WTC11 (cell line): ENCODE measurements around the gene CD163. TPM values are rescaled to one million over a fixed set of nuclear protein-coding genes. Genes with fewer than 3 reads are reported as not detected.

Source experiments
- ATAC-seq: fragments of 200-7000 bp; cut with Tn5 transposase; 2 replicates; pipeline ENCODE4 v1.10.0; 2021; ENCODE audit warnings: mild to moderate bottlenecking, moderate library complexity
- CTCF ChIA-PET: fragments of 300-600 bp; sonication (Branson Sonifier 250); formaldehyde crosslinking; loops from one replicate; lab custom pipeline; 2021; ENCODE audit warnings: antibody characterized with exemption; lab: Charles Lee
- POLR2A ChIA-PET: fragments of 350-600 bp; sonication (Branson Sonifier 250); formaldehyde crosslinking; loops from one replicate; lab custom pipeline; 2021; ENCODE audit warnings: antibody characterized with exemption; lab: Charles Lee
- DNase-seq: peaks from one replicate; pipeline ENCODE4 v3.0.0; 2021; ENCODE audit warnings: low spot score
- H3K27ac Mint-ChIP-seq: 2 replicates; pipeline ENCODE4 v1.8.0; 2021; ENCODE audit warnings: mixed read lengths
- H3K27me3 Mint-ChIP-seq: 2 replicates; pipeline ENCODE4 v1.8.0; 2021; ENCODE audit warnings: low read depth, mild to moderate bottlenecking, moderate library complexity, mixed read lengths
- H3K36me3 Mint-ChIP-seq: 2 replicates; pipeline ENCODE4 v1.8.0; 2021; ENCODE audit warnings: mixed read lengths
- H3K4me1 Mint-ChIP-seq: 2 replicates; pipeline ENCODE4 v1.8.0; 2022; ENCODE audit warnings: mixed read lengths
- H3K4me3 Mint-ChIP-seq: 2 replicates; pipeline ENCODE4 v1.8.0; 2021; ENCODE audit warnings: mild to moderate bottlenecking, moderate library complexity, mixed read lengths
- H3K9me3 Mint-ChIP-seq: 2 replicates; pipeline ENCODE4 v1.8.0; 2021; ENCODE audit warnings: mixed read lengths
- ATF1 ChIP-seq: sonication (generic); formaldehyde crosslinking; IDR thresholded peaks from 2 replicates; pipeline ENCODE4 v1.8.1; 2023; ENCODE audit warnings: mild to moderate bottlenecking, moderate library complexity, missing genetic modification reagents
- GRHL2 ChIP-seq: fragments of 250-450 bp; sonication (Bioruptor Pico); IDR thresholded peaks from 2 replicates; pipeline ENCODE4 v1.8.0; 2022; ENCODE audit warnings: mild to moderate bottlenecking, moderate library complexity; ENCODE audit not compliant: insufficient replicate concordance, severe bottlenecking
- GTF2I ChIP-seq: fragments of 250-450 bp; sonication (Bioruptor Pico); conservative IDR thresholded peaks from 2 replicates; pipeline ENCODE4 v1.4.0; 2021; ENCODE audit warnings: mild to moderate bottlenecking
- KAT7 ChIP-seq: sonication (generic); formaldehyde crosslinking; IDR thresholded peaks from 2 replicates; pipeline ENCODE4 v1.8.1; 2023; ENCODE audit warnings: missing genetic modification reagents, mild to moderate bottlenecking, borderline replicate concordance
- NFATC4 ChIP-seq: fragments of 250-450 bp; sonication (Bioruptor Pico); IDR thresholded peaks from 2 replicates; pipeline ENCODE4 v1.9.0; 2021; ENCODE audit warnings: mild to moderate bottlenecking
- NR1H2 ChIP-seq: sonication (generic); formaldehyde crosslinking; IDR thresholded peaks from 2 replicates; pipeline ENCODE4 v1.9.0; 2021; ENCODE audit warnings: mild to moderate bottlenecking, moderate library complexity, missing genetic modification reagents
- NR2C2 ChIP-seq: sonication (generic); formaldehyde crosslinking; IDR thresholded peaks from 2 replicates; pipeline ENCODE4 v1.8.0; 2022; ENCODE audit warnings: mild to moderate bottlenecking, missing genetic modification reagents
- NR3C1 ChIP-seq: sonication (generic); formaldehyde crosslinking; conservative IDR thresholded peaks from 2 replicates; pipeline ENCODE4 v1.8.1; 2023; ENCODE audit warnings: low read depth, mild to moderate bottlenecking, missing genetic modification reagents
- RORB ChIP-seq: fragments of 250-450 bp; sonication (Bioruptor Pico); IDR thresholded peaks from 2 replicates; pipeline ENCODE4 v1.9.0; 2021; ENCODE audit warnings: mild to moderate bottlenecking
- TCF7 ChIP-seq: sonication (generic); formaldehyde crosslinking; IDR thresholded peaks from 2 replicates; pipeline ENCODE4 v1.8.0; 2022; ENCODE audit warnings: mild to moderate bottlenecking, low read depth, missing genetic modification reagents, moderate library complexity
- ZNF121 ChIP-seq: sonication (generic); formaldehyde crosslinking; IDR thresholded peaks from 2 replicates; pipeline ENCODE4 v1.8.0; 2023; ENCODE audit warnings: missing genetic modification reagents
- total RNA-seq: library from RNA; stranded (reverse); gene quantifications from 3 replicates; pipeline ENCODE4 v1.2.3, GENCODE V29; 2021
- TF ChIP-seq, protein P1 (sequence below): fragments of 250-450 bp; sonication (Bioruptor Pico); IDR thresholded peaks from 2 replicates; pipeline ENCODE4 v2.1.2; 2022; ENCODE audit warnings: mild to moderate bottlenecking, moderate library complexity
- TF ChIP-seq, protein P2 (sequence below): sonication (generic); formaldehyde crosslinking; conservative IDR thresholded peaks from 2 replicates; pipeline ENCODE4 v1.8.1; 2022; ENCODE audit warnings: mild to moderate bottlenecking, missing genetic modification reagents
- TF ChIP-seq, protein P3 (sequence below): sonication (generic); formaldehyde crosslinking; IDR thresholded peaks from 2 replicates; pipeline ENCODE4 v1.8.1; 2023; ENCODE audit warnings: mild to moderate bottlenecking, missing genetic modification reagents
- TF ChIP-seq, protein P4 (sequence below): sonication (generic); formaldehyde crosslinking; IDR thresholded peaks from 2 replicates; pipeline ENCODE4 v1.8.1; 2023; ENCODE audit warnings: mild to moderate bottlenecking, missing genetic modification reagents, borderline replicate concordance
- TF ChIP-seq, protein P5 (sequence below): fragments of 250-450 bp; sonication (Bioruptor Pico); IDR thresholded peaks from 2 replicates; pipeline ENCODE4 v1.8.0; 2021; ENCODE audit warnings: mild to moderate bottlenecking
- TF ChIP-seq, protein P6 (sequence below): sonication (generic); formaldehyde crosslinking; IDR thresholded peaks from 2 replicates; pipeline ENCODE4 v1.8.1; 2022; ENCODE audit warnings: mild to moderate bottlenecking, moderate library complexity, missing genetic modification reagents
- TF ChIP-seq, protein P7 (sequence below): fragments of 250-450 bp; sonication (Bioruptor Pico); IDR thresholded peaks from 2 replicates; pipeline ENCODE4 v1.9.0; 2021; ENCODE audit warnings: mild to moderate bottlenecking, borderline replicate concordance

Gene CD163
- total RNA-seq, 1 experiment from 2014 or later: 0.77 TPM

DNA sequence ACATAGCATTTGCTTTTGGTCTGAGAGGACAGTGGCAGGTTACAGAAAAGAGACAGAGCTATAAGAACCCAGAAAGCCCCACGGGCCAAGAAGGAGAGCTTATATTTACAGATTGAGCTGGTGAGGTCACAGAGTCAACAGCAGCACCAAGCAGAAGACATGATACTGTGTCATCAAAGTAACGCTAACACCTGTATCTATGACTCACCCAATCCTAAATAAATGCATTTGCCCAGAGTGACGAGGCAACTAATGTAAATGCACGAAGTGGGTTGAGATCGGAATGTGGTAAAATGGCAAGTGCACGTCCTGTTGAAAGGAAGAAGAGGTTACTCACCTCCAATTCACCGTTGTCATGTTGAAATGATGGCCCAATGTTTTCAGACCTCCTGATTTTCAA is 52.9 kb downstream of the CD163 start:
- ChIA-PET CTCF (no interaction called here), POLR2A (no interaction called here)
- no peaks in the 10 kb centered on the region; the same call in 1 of the 2 replicates for H3K27me3 Mint-ChIP-seq
- DNase-seq: no peak
- ATAC-seq: no peak
- no peak for TF ChIP-seq RORB (CRISPR knock-in tag)
- TF ChIP-seq KAT7 (CRISPR knock-in tag): no peak
- TF ChIP-seq, protein P1, sequence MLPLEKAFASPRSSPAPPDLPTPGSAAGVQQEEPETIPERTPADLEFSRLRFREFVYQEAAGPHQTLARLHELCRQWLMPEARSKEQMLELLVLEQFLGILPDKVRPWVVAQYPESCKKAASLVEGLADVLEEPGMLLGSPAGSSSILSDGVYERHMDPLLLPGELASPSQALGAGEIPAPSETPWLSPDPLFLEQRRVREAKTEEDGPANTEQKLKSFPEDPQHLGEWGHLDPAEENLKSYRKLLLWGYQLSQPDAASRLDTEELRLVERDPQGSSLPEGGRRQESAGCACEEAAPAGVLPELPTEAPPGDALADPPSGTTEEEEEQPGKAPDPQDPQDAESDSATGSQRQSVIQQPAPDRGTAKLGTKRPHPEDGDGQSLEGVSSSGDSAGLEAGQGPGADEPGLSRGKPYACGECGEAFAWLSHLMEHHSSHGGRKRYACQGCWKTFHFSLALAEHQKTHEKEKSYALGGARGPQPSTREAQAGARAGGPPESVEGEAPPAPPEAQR (CRISPR knock-in tag): no peak
- no peak for TF ChIP-seq TCF7
- TF ChIP-seq, protein P2, sequence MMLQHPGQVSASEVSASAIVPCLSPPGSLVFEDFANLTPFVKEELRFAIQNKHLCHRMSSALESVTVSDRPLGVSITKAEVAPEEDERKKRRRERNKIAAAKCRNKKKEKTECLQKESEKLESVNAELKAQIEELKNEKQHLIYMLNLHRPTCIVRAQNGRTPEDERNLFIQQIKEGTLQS (CRISPR knock-in tag): no peak
- TF ChIP-seq GTF2I (CRISPR knock-in tag): no peak
- TF ChIP-seq, protein P3, sequence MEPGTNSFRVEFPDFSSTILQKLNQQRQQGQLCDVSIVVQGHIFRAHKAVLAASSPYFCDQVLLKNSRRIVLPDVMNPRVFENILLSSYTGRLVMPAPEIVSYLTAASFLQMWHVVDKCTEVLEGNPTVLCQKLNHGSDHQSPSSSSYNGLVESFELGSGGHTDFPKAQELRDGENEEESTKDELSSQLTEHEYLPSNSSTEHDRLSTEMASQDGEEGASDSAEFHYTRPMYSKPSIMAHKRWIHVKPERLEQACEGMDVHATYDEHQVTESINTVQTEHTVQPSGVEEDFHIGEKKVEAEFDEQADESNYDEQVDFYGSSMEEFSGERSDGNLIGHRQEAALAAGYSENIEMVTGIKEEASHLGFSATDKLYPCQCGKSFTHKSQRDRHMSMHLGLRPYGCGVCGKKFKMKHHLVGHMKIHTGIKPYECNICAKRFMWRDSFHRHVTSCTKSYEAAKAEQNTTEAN (CRISPR knock-in tag): no peak
- TF ChIP-seq NR1H2 (CRISPR knock-in tag): no peak
- TF ChIP-seq, protein P4, sequence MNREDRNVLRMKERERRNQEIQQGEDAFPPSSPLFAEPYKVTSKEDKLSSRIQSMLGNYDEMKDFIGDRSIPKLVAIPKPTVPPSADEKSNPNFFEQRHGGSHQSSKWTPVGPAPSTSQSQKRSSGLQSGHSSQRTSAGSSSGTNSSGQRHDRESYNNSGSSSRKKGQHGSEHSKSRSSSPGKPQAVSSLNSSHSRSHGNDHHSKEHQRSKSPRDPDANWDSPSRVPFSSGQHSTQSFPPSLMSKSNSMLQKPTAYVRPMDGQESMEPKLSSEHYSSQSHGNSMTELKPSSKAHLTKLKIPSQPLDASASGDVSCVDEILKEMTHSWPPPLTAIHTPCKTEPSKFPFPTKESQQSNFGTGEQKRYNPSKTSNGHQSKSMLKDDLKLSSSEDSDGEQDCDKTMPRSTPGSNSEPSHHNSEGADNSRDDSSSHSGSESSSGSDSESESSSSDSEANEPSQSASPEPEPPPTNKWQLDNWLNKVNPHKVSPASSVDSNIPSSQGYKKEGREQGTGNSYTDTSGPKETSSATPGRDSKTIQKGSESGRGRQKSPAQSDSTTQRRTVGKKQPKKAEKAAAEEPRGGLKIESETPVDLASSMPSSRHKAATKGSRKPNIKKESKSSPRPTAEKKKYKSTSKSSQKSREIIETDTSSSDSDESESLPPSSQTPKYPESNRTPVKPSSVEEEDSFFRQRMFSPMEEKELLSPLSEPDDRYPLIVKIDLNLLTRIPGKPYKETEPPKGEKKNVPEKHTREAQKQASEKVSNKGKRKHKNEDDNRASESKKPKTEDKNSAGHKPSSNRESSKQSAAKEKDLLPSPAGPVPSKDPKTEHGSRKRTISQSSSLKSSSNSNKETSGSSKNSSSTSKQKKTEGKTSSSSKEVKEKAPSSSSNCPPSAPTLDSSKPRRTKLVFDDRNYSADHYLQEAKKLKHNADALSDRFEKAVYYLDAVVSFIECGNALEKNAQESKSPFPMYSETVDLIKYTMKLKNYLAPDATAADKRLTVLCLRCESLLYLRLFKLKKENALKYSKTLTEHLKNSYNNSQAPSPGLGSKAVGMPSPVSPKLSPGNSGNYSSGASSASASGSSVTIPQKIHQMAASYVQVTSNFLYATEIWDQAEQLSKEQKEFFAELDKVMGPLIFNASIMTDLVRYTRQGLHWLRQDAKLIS (CRISPR knock-in tag): no peak
- no peak for TF ChIP-seq ATF1 (CRISPR knock-in tag)
- no peak for TF ChIP-seq NR3C1 (CRISPR knock-in tag)
- TF ChIP-seq, protein P5, sequence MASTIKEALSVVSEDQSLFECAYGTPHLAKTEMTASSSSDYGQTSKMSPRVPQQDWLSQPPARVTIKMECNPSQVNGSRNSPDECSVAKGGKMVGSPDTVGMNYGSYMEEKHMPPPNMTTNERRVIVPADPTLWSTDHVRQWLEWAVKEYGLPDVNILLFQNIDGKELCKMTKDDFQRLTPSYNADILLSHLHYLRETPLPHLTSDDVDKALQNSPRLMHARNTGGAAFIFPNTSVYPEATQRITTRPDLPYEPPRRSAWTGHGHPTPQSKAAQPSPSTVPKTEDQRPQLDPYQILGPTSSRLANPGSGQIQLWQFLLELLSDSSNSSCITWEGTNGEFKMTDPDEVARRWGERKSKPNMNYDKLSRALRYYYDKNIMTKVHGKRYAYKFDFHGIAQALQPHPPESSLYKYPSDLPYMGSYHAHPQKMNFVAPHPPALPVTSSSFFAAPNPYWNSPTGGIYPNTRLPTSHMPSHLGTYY (CRISPR knock-in tag): no peak
- no peak for TF ChIP-seq GRHL2 (CRISPR knock-in tag)
- TF ChIP-seq ZNF121: no peak
- TF ChIP-seq, protein P6, sequence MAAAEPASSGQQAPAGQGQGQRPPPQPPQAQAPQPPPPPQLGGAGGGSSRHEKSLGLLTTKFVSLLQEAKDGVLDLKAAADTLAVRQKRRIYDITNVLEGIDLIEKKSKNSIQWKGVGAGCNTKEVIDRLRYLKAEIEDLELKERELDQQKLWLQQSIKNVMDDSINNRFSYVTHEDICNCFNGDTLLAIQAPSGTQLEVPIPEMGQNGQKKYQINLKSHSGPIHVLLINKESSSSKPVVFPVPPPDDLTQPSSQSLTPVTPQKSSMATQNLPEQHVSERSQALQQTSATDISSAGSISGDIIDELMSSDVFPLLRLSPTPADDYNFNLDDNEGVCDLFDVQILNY (CRISPR knock-in tag): no peak
- TF ChIP-seq NFATC4 (CRISPR knock-in tag): no peak
- TF ChIP-seq NR2C2 (CRISPR knock-in tag): no peak
- TF ChIP-seq, protein P7, sequence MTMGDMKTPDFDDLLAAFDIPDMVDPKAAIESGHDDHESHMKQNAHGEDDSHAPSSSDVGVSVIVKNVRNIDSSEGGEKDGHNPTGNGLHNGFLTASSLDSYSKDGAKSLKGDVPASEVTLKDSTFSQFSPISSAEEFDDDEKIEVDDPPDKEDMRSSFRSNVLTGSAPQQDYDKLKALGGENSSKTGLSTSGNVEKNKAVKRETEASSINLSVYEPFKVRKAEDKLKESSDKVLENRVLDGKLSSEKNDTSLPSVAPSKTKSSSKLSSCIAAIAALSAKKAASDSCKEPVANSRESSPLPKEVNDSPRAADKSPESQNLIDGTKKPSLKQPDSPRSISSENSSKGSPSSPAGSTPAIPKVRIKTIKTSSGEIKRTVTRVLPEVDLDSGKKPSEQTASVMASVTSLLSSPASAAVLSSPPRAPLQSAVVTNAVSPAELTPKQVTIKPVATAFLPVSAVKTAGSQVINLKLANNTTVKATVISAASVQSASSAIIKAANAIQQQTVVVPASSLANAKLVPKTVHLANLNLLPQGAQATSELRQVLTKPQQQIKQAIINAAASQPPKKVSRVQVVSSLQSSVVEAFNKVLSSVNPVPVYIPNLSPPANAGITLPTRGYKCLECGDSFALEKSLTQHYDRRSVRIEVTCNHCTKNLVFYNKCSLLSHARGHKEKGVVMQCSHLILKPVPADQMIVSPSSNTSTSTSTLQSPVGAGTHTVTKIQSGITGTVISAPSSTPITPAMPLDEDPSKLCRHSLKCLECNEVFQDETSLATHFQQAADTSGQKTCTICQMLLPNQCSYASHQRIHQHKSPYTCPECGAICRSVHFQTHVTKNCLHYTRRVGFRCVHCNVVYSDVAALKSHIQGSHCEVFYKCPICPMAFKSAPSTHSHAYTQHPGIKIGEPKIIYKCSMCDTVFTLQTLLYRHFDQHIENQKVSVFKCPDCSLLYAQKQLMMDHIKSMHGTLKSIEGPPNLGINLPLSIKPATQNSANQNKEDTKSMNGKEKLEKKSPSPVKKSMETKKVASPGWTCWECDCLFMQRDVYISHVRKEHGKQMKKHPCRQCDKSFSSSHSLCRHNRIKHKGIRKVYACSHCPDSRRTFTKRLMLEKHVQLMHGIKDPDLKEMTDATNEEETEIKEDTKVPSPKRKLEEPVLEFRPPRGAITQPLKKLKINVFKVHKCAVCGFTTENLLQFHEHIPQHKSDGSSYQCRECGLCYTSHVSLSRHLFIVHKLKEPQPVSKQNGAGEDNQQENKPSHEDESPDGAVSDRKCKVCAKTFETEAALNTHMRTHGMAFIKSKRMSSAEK: no peak
- H3K36me3 Mint-ChIP-seq: no peaks in the 10 kb centered on the region
- peaks cover 3% of the 10 kb centered on the region for H3K9me3 Mint-ChIP-seq
- no peak overlapping the region for H3K27ac Mint-ChIP-seq
- H3K4me1 Mint-ChIP-seq: peaks cover 2% of the 10 kb centered on the region; the same call in 1 of the 2 replicates
- H3K4me3 Mint-ChIP-seq: no peak overlapping the region
